Activated T-helper 9 cell treated with anti-CD3 and anti-CD28 coated beads, Interleukin-2, amount 50 U/mL, for 16 hours (primary cell): Measurements from ENCODE around the gene SBNO1.
"Not testable (repeated sequence)": the region's sequence is repeated elsewhere in the genome, so short reads cannot be mapped to it uniquely, and the experiment has no call there.

Experiments used
- DNase-seq: peaks from one replicate; pipeline ENCODE4 v3.0.0-alpha.2; 2020; ENCODE audit warnings: low read depth

SBNO1 gene

GRCh38 chr12:123270214-123271000 is 94.2 kb downstream of the SBNO1 start:
- DNase-seq = no peak

GRCh38 chr12:123269896-123270213 is 94.8 kb downstream of the SBNO1 start:
- no peak for DNase-seq

- no peak for DNase-seq
Observed at GRCh38 chr12:123269395-123269892, 95.2 kb downstream of the SBNO1 start.

GRCh38 chr12:123268850-123269249 is 95.8 kb downstream of the SBNO1 start:
- no peak for DNase-seq

- DNase-seq = no peak
Observed at GRCh38 chr12:123267991-123268843, 96.4 kb downstream of the SBNO1 start.

GRCh38 chr12:123267335-123267920 is 97.2 kb downstream of the SBNO1 start:
- DNase-seq = no peak

GRCh38 chr12:123266679-123267277 is 97.9 kb downstream of the SBNO1 start:
- no peak for DNase-seq

- no peak for DNase-seq
Observed at GRCh38 chr12:123265851-123266678, 98.6 kb downstream of the SBNO1 start.

GRCh38 chr12:123264642-123265041 is 100.0 kb downstream of the SBNO1 start:
- DNase-seq = no peak

- DNase-seq = no peak
Observed at GRCh38 chr12:123263196-123263817, 101.3 kb downstream of the SBNO1 start.

GRCh38 chr12:123261196-123261595 is 103.5 kb downstream of the SBNO1 start:
- no peak for DNase-seq

- no peak for DNase-seq
Observed at GRCh38 chr12:123260081-123260480, 104.6 kb downstream of the SBNO1 start.

- no peak for DNase-seq
Observed at GRCh38 chr12:123258593-123258992, 106.1 kb downstream of the SBNO1 start.

- DNase-seq = no peak
Observed at GRCh38 chr12:123254853-123255446, 109.7 kb downstream of the SBNO1 start.

GRCh38 chr12:123253641-123254459 is 110.8 kb downstream of the SBNO1 start:
- no peak for DNase-seq

GRCh38 chr12:123252365-123252764 is 112.3 kb downstream of the SBNO1 start:
- not testable (repeated sequence) for DNase-seq

- no peak for DNase-seq
Observed at GRCh38 chr12:123251403-123252076, 113.1 kb downstream of the SBNO1 start.

- DNase-seq = no peak
Observed at GRCh38 chr12:123250471-123251383, 113.9 kb downstream of the SBNO1 start.
